Measurements from ENCODE around the gene STAB2.

STAB2 gene

GRCh38 chr12:103590271-103590670, 3.2 kb downstream of the STAB2 start:
- no peaks in the 10 kb centered on the region for H3F3A ChIP-seq (ENCODE audit: insufficient read depth)
- H2AFZ ChIP-seq (ENCODE audit: low read depth, low read length, severe bottlenecking), result no peak overlapping the region
- no peak overlapping the region for H3K27ac ChIP-seq (ENCODE audit: low read depth, low read length)
- no peak overlapping the region for H3K9ac ChIP-seq (ENCODE audit: low read length)
- no peaks in the 10 kb centered on the region for H3K9me3 ChIP-seq (ENCODE audit: insufficient read depth, low read length)
- no peaks in the 10 kb centered on the region for H4K20me1 ChIP-seq (ENCODE audit: low read depth, low read length)
- H3K9me2 ChIP-seq (replicated peaks; ENCODE audit: insufficient read depth, low read length), result no peaks in the 10 kb centered on the region
- no peaks in the 10 kb centered on the region for H3K36me3 ChIP-seq (ENCODE audit: low read length)
- H3K4me2 ChIP-seq (ENCODE audit: low read depth, low read length, poor library complexity, severe bottlenecking), result no peak overlapping the region
- H3K4me3 ChIP-seq (ENCODE audit: insufficient read depth, low read length, poor library complexity, severe bottlenecking), result no peak overlapping the region
- no peaks in the 10 kb centered on the region for H3K27me3 ChIP-seq (ENCODE audit: low read length)
- no peaks in the 10 kb centered on the region for H3K79me2 ChIP-seq (ENCODE audit: insufficient read depth, low read length)
- no peak for TF ChIP-seq EZH2phosphoT487 (conservative IDR thresholded peaks at IDR 0.05; ENCODE audit: low read length)
- no peak for TF ChIP-seq CTCF (IDR thresholded peaks at IDR 0.05; ENCODE audit: insufficient read depth, low read length, poor library complexity, severe bottlenecking)

GRCh38 chr12:103596981-103597380, 9.9 kb downstream of the STAB2 start:
- H3K9me2 ChIP-seq (replicated peaks; ENCODE audit: insufficient read depth, low read length), result no peaks in the 10 kb centered on the region
- no peaks in the 10 kb centered on the region for H3K27me3 ChIP-seq (ENCODE audit: low read length)
- H2AFZ ChIP-seq (ENCODE audit: low read depth, low read length, severe bottlenecking), result no peak overlapping the region
- H3K27ac ChIP-seq (ENCODE audit: low read depth, low read length), result no peak overlapping the region
- TF ChIP-seq CTCF (IDR thresholded peaks at IDR 0.05; ENCODE audit: insufficient read depth, low read length, poor library complexity, severe bottlenecking) (no peak), EZH2phosphoT487 (conservative IDR thresholded peaks at IDR 0.05; ENCODE audit: low read length) (no peak)
- no peaks in the 10 kb centered on the region for H3F3A ChIP-seq (ENCODE audit: insufficient read depth)
- no peaks in the 10 kb centered on the region for H3K79me2 ChIP-seq (ENCODE audit: insufficient read depth, low read length)
- no peak overlapping the region for H3K9ac ChIP-seq (ENCODE audit: low read length)
- no peaks in the 10 kb centered on the region for H4K20me1 ChIP-seq (ENCODE audit: low read depth, low read length)
- no peaks in the 10 kb centered on the region for H3K9me3 ChIP-seq (ENCODE audit: insufficient read depth, low read length)
- no peaks in the 10 kb centered on the region for H3K36me3 ChIP-seq (ENCODE audit: low read length)
- no peak overlapping the region for H3K4me3 ChIP-seq (ENCODE audit: insufficient read depth, low read length, poor library complexity, severe bottlenecking)
- no peak overlapping the region for H3K4me2 ChIP-seq (ENCODE audit: low read depth, low read length, poor library complexity, severe bottlenecking)

GRCh38 chr12:103599274-103599673, 12.2 kb downstream of the STAB2 start:
- no peaks in the 10 kb centered on the region for H3F3A ChIP-seq (ENCODE audit: insufficient read depth)
- no peak for TF ChIP-seq EZH2phosphoT487 (conservative IDR thresholded peaks at IDR 0.05; ENCODE audit: low read length)
- no peak for TF ChIP-seq CTCF (IDR thresholded peaks at IDR 0.05; ENCODE audit: insufficient read depth, low read length, poor library complexity, severe bottlenecking)
- no peaks in the 10 kb centered on the region for H3K79me2 ChIP-seq (ENCODE audit: insufficient read depth, low read length)
- no peak overlapping the region for H3K27ac ChIP-seq (ENCODE audit: low read depth, low read length)
- H3K9ac ChIP-seq (ENCODE audit: low read length), result no peak overlapping the region
- no peaks in the 10 kb centered on the region for H3K36me3 ChIP-seq (ENCODE audit: low read length)
- H4K20me1 ChIP-seq (ENCODE audit: low read depth, low read length), result no peaks in the 10 kb centered on the region
- no peak overlapping the region for H2AFZ ChIP-seq (ENCODE audit: low read depth, low read length, severe bottlenecking)
- H3K4me3 ChIP-seq (ENCODE audit: insufficient read depth, low read length, poor library complexity, severe bottlenecking), result no peak overlapping the region
- no peaks in the 10 kb centered on the region for H3K9me2 ChIP-seq (replicated peaks; ENCODE audit: insufficient read depth, low read length)
- H3K4me2 ChIP-seq (ENCODE audit: low read depth, low read length, poor library complexity, severe bottlenecking), result no peak overlapping the region
- no peaks in the 10 kb centered on the region for H3K9me3 ChIP-seq (ENCODE audit: insufficient read depth, low read length)
- H3K27me3 ChIP-seq (ENCODE audit: low read length), result no peaks in the 10 kb centered on the region

Data from SU-DHL-6 (cell line).